ENCODE data around the gene PTPN2. TPM values are rescaled to one million over a fixed set of nuclear protein-coding genes. Genes with fewer than 3 reads are reported as not detected.

The PTPN2 gene
- total RNA-seq, 1 donor from 2014 or later, result 81.8 TPM

GRCh38 chr18:12811191-12811950 lies 72.7 kb downstream of the PTPN2 start:
- H3K9me3 ChIP-seq, result no peaks in the 10 kb centered on the region
- no peaks in the 10 kb centered on the region for H3K27me3 ChIP-seq
- no peak overlapping the region for H3K27ac ChIP-seq
- TF ChIP-seq CTCF (IDR thresholded peaks at IDR 0.05), result no peak
- no peak for DNase-seq (ENCODE audit: low spot score in 2 of 2)
- no peak overlapping the region for H3K4me3 ChIP-seq
- H3K4me1 ChIP-seq, result no peaks in the 10 kb centered on the region
- H3K36me3 ChIP-seq, result peaks cover 20% of the 10 kb centered on the region in 2 donors
- intact Hi-C loops (cut with DNase I), result no loop called here

GRCh38 chr18:12803069-12803936 lies 80.7 kb downstream of the PTPN2 start:
- Histone ChIP-seq H3K9me3 (no peaks in the 10 kb centered on the region), H3K4me1 (no peaks in the 10 kb centered on the region), H3K27me3 (no peaks in the 10 kb centered on the region), H3K36me3 (peaks cover 6 to 18% of the 10 kb centered on the region in 2 donors), H3K27ac (no peak overlapping the region), H3K4me3 (no peak overlapping the region)
- TF ChIP-seq CTCF (IDR thresholded peaks at IDR 0.05), result no peak
- no peak for DNase-seq (ENCODE audit: low spot score in 2 of 2)
- intact Hi-C loops (cut with DNase I), result no loop called here

GRCh38 chr18:12802538-12802937 lies 81.5 kb downstream of the PTPN2 start:
- peaks cover 6 to 14% of the 10 kb centered on the region in 2 donors for H3K36me3 ChIP-seq
- no peak for DNase-seq (ENCODE audit: low spot score in 2 of 2)
- intact Hi-C loops (cut with DNase I), result no loop called here
- H3K4me1 ChIP-seq, result no peaks in the 10 kb centered on the region
- TF ChIP-seq CTCF (IDR thresholded peaks at IDR 0.05), result no peak
- H3K27ac ChIP-seq, result no peak overlapping the region
- H3K27me3 ChIP-seq, result no peaks in the 10 kb centered on the region
- H3K4me3 ChIP-seq, result no peak overlapping the region
- H3K9me3 ChIP-seq, result no peaks in the 10 kb centered on the region

- no peaks in the 10 kb centered on the region for H3K4me1 ChIP-seq
- DNase-seq (ENCODE audit: low spot score in 2 of 2), result no peak
- no peak for TF ChIP-seq CTCF (IDR thresholded peaks at IDR 0.05)
- H3K27ac ChIP-seq, result no peak overlapping the region
- intact Hi-C loops (cut with DNase I), result no loop called here
- H3K36me3 ChIP-seq, result peaks cover 8 to 16% of the 10 kb centered on the region in 2 donors
- no peak overlapping the region for H3K4me3 ChIP-seq
- no peaks in the 10 kb centered on the region for H3K27me3 ChIP-seq
- H3K9me3 ChIP-seq, result no peaks in the 10 kb centered on the region
Measured at GRCh38 chr18:12796448-12796847, 87.6 kb downstream of the PTPN2 start.

GRCh38 chr18:12791610-12792009 lies 92.4 kb downstream of the PTPN2 start:
- Histone ChIP-seq H3K27ac (no peak overlapping the region), H3K4me1 (no peaks in the 10 kb centered on the region), H3K27me3 (no peaks in the 10 kb centered on the region), H3K36me3 (peaks cover 4 to 9% of the 10 kb centered on the region in 2 donors), H3K4me3 (no peak overlapping the region), H3K9me3 (no peaks in the 10 kb centered on the region)
- intact Hi-C loops (cut with DNase I), result no loop called here
- no peak for TF ChIP-seq CTCF (IDR thresholded peaks at IDR 0.05)
- DNase-seq (ENCODE audit: low spot score in 2 of 2), result no peak

All from ascending aorta (tissue), 2 donors.